ENCODE data around the gene GSK3B. TPM values are rescaled to one million over a fixed set of nuclear protein-coding genes. Genes with fewer than 3 reads are reported as not detected.

Gene GSK3B
- total and polyA plus RNA-seq, 8 donors, result 4.4 to 20.7 (median 11.2) TPM

GRCh38 chr3:120071259-120071658 lies 23.0 kb downstream of the GSK3B start:
- intact Hi-C loops (cut with DNase I), result no loop called here
- Histone ChIP-seq H3K4me3 (no peak overlapping the region), H3K27ac (no peak overlapping the region), H3K36me3 (no peaks in the 10 kb centered on the region), H3K9me3 (no peaks in the 10 kb centered on the region), H3K4me1 (peaks cover 0 to 3% (median 0%) of the 10 kb centered on the region in 3 donors), H3K27me3 (no peaks in the 10 kb centered on the region)
- FAIRE-seq (no peak), ATAC-seq (no peak), DNase-seq (no peak)
- TF ChIP-seq CTCF (IDR thresholded peaks at IDR 0.05), result no peak
- 91 to 94% methylated on average over 6 of the region's 6 CpGs for WGBS, 2 donors

DNA sequence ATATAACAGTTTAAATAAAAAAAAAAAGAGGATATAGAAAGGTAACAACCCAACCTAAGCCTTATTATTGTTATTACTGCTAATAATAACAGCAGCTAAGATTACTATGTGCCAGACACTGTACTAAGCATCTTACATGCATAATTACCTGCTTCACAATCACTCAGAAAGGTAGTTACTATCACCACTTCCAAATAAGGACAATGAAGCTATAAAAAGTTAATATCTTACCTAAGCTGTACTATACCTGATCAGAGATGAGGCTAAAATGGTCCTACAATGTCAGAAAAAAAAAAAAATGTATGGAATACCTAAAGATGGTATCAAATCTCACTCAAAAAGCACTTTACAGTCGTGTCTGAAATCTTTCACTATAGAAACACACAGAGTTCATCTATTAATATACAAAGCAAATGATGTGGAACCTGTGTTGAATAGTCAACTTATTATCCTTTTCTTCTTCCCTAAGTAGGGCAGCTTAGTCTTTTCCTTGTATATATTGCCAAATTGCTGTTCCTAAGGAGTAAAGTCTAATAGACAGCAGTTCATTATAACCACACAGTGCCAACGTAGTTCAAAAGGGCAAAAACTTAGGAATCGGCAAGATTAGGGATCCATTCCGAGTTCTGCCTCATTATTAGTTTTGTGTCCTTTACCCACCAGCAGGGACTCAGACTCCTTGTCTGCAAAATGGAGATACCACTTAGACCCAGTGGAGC lies 23.8 kb downstream of the GSK3B start:
- FAIRE-seq (no peak), ATAC-seq (no peak), DNase-seq (no peak)
- Histone ChIP-seq H3K4me3 (no peak overlapping the region), H3K27me3 (no peaks in the 10 kb centered on the region), H3K36me3 (no peaks in the 10 kb centered on the region), H3K9me3 (no peaks in the 10 kb centered on the region), H3K4me1 (peaks cover 0 to 3% (median 0%) of the 10 kb centered on the region in 3 donors), H3K27ac (no peak overlapping the region)
- WGBS, 2 donors, result 75 to 80% methylated on average over 4 of the region's 4 CpGs
- intact Hi-C loops (cut with DNase I), result no loop called here
- TF ChIP-seq CTCF (IDR thresholded peaks at IDR 0.05), result no peak

- no peak for DNase-seq
- H3K9me3 ChIP-seq, result no peaks in the 10 kb centered on the region
- ATAC-seq, result no peak
- H3K4me1 ChIP-seq, result peaks cover 0 to 3% (median 0%) of the 10 kb centered on the region in 3 donors
- WGBS, 2 donors, result 86 to 93% methylated on average over 3 of the region's 3 CpGs
- H3K4me3 ChIP-seq, result no peak overlapping the region
- TF ChIP-seq CTCF (IDR thresholded peaks at IDR 0.05), result no peak
- FAIRE-seq, result no peak
- no peaks in the 10 kb centered on the region for H3K27me3 ChIP-seq
- H3K27ac ChIP-seq, result no peak overlapping the region
- intact Hi-C loops (cut with DNase I), result no loop called here
- no peaks in the 10 kb centered on the region for H3K36me3 ChIP-seq
Observed at GRCh38 chr3:120067083-120067482, 27.2 kb downstream of the GSK3B start.

GRCh38 chr3:120066634-120067033 lies 27.6 kb downstream of the GSK3B start:
- Histone ChIP-seq H3K27ac (no peak overlapping the region), H3K36me3 (no peaks in the 10 kb centered on the region), H3K4me1 (peaks cover 0 to 3% (median 0%) of the 10 kb centered on the region in 3 donors), H3K27me3 (no peaks in the 10 kb centered on the region), H3K9me3 (no peaks in the 10 kb centered on the region), H3K4me3 (no peak overlapping the region)
- no peak for FAIRE-seq
- no peak for TF ChIP-seq CTCF (IDR thresholded peaks at IDR 0.05)
- WGBS, 2 donors, result 96 to 100% methylated on average over 4 of the region's 4 CpGs
- no peak for ATAC-seq
- no peak for DNase-seq
- intact Hi-C loops (cut with DNase I), result no loop called here

DNA sequence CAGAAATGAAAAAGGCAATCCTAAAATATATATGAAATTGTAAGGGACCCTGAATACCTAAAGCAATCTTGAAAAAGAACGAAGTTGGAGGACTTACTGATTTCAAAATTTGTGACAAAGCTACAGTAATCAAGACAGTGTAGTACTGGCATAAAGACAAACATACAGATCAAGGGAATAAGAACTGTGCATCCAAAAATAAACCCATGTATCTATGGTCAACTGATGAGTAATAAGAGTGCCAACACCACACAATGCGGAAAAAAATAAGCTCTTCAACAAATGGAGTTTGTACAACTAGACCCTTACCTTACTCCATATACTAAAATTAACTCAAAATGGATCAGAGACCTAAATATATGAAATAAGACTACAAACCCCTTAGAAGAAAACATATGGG lies 29.6 kb downstream of the GSK3B start:
- Histone ChIP-seq H3K27me3 (no peaks in the 10 kb centered on the region), H3K4me1 (peaks cover 3 to 9% (median 8%) of the 10 kb centered on the region in 3 donors), H3K36me3 (no peaks in the 10 kb centered on the region), H3K27ac (no peak overlapping the region), H3K9me3 (no peaks in the 10 kb centered on the region), H3K4me3 (no peak overlapping the region)
- WGBS, 2 donors, result 83 to 87% methylated on average over 2 of the region's 2 CpGs
- TF ChIP-seq CTCF (IDR thresholded peaks at IDR 0.05), result no peak
- no peak for DNase-seq
- no peak for FAIRE-seq
- intact Hi-C loops (cut with DNase I), result no loop called here
- no peak for ATAC-seq

All from pancreas (tissue), 10 donors.